Kasumi-1 (cell line): ENCODE results near the gene ARHGEF18.
A peak's percentile ranks its signal among the peaks of the same experiment; 100 is the strongest.
"Not testable (repeated sequence)": the region's sequence is repeated elsewhere in the genome, so short reads cannot be mapped to it uniquely, and the experiment has no call there.

Experiments
- DNase-seq, 2 experiments: peaks; one replicate each; lab custom pipeline; 2025; lab: John Stamatoyannopoulos, UW

The ARHGEF18 gene

GRCh38 chr19:7348587-7349230, at the start of gene ARHGEF18:
ARHGEF18 (plus strand) TSS chr19:7348937; CDS start chr19:7362891, 13,954 bp downstream.
- DNase-seq, result peak; percentile 99 to 100

DNA sequence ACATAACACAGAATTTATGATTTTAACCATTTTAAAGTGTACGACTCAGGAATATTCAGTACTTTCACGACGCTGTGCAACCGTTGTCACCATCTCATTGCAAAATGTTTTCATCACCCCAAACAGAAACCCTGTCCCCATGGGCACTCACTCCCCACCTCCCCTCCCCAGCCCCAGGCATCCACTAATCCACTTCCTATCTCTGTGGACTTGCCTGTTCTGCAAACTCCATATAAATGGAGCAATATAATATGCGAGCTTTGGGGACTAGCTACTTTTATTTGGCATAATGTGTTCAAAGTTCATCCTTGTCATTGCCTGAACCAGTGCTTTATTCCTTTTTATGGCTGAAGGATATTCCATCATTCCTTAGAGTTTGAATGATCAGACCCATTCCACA, 47.2 kb upstream of the ARHGEF18 start:
- no peak for DNase-seq

GRCh38 chr19:7303470-7303869, 45.3 kb upstream of the ARHGEF18 start:
- DNase-seq, result no peak

- no peak for DNase-seq
Measured at GRCh38 chr19:7304200-7304599, 44.5 kb upstream of the ARHGEF18 start.

- DNase-seq, result no peak
Measured at GRCh38 chr19:7307590-7308218, 41.0 kb upstream of the ARHGEF18 start.

GRCh38 chr19:7308327-7308726, 40.4 kb upstream of the ARHGEF18 start:
- not testable (repeated sequence) for DNase-seq

DNA sequence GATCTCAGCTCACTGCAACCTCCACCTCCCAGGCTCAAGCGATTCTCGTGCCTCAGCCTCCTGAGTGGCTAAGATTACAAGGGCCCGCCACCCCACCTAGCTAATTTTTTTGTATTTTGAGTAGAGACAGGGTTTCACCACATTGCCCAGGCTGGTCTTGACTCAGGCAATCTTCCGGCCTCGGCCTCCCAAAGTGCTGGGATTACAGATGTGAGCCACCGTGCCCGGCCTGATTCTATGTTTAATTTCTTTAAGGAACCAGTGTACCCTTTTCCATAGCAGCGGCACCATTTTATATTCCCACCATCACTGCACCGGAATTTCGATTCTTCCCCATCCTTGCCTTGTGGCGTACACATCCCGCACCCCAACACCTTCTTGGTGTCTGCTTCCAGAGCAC, 36.8 kb upstream of the ARHGEF18 start:
- no peak for DNase-seq

GRCh38 chr19:7312816-7313215, 35.9 kb upstream of the ARHGEF18 start:
- no peak for DNase-seq

GRCh38 chr19:7318176-7318575, 30.6 kb upstream of the ARHGEF18 start:
- DNase-seq, result no peak

GRCh38 chr19:7326105-7326877, 22.4 kb upstream of the ARHGEF18 start:
- peak; percentile 4 to 33 for DNase-seq

GRCh38 chr19:7327802-7328201, 20.9 kb upstream of the ARHGEF18 start:
- no peak for DNase-seq

DNA sequence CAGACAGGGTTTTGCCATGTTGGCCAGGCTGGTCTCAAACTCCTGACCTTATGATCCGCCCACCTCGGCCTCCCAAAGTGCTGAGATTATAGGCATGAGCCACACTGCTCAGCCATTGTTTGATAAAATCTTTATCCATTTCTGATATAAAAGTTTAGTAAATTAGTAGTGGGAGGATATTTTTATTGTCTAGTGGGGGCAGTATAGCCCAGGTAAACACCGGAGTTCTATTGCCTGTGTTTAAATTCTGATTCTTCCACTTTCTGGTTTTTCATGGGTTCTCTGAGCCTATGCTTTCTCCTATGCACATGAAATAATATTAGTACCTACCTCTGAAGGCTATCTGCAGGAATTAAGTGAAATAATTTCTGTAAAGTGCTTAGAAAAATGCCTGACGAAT, 20.1 kb upstream of the ARHGEF18 start:
- DNase-seq, result peak; percentile 4 to 21

- no peak for DNase-seq
Measured at GRCh38 chr19:7331446-7331845, 17.3 kb upstream of the ARHGEF18 start.

- DNase-seq, result no peak
Measured at GRCh38 chr19:7333198-7334118, 15.3 kb upstream of the ARHGEF18 start.

- no peak for DNase-seq
Measured at GRCh38 chr19:7336321-7336973, 12.3 kb upstream of the ARHGEF18 start.

DNA sequence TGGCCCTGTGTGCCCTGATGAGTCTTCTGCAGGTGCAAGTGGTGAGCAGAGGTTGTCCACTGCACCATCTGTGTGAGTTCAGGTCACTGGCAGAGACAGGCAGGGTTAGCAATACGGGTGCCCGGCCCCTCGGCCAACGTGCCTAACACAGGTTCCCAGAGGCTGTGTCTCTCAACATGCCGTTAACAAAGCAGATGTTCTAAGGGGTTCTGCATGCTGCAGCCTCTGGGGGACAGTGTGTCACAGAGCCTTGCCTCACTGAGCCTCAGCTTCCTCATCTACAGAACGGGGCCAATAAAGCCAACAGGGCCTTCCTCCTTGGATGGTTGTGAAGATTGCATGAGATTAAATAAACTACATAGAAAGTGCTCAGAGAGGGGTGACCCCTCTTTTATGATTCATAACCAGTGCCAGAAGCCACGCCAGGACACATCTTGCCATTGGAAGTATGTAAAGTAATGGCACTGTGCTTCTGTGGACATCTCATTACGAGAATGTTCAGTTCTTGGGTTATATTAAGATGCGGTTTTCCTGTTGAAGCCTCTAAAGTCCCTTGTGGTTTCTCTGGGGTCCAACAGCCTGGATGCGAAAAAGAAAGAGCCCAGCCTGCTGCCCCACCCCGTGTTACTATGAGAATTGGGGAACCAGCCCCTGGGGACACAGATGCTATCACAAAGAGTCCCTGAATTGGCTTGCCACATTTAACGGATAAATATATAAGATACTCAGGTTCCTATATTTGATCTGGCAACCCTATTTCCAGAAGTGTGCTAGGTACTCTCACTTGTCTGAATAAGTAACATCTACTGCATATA, 11.2 kb upstream of the ARHGEF18 start:
- peak; percentile 98 for DNase-seq

GRCh38 chr19:7340959-7341837, 7.5 kb upstream of the ARHGEF18 start:
- DNase-seq, result peak; percentile 81 to 83

GRCh38 chr19:7342143-7342542, 6.6 kb upstream of the ARHGEF18 start:
- no peak for DNase-seq

- no peak for DNase-seq
Measured at GRCh38 chr19:7346488-7346971, 2.2 kb upstream of the ARHGEF18 start.
